Urothelium cell line (cell line): ENCODE results near the gene CCDC102A.
"Not testable (repeated sequence)": the region's sequence is repeated elsewhere in the genome, so short reads cannot be mapped to it uniquely, and the experiment has no call there.

Experiments used
- DNase-seq: peaks from one replicate; pipeline ENCODE4 v3.0.0; 2011; ENCODE audit warnings: low spot score, mixed read lengths
- FAIRE-seq: peaks from 2 replicates; lab custom pipeline; 2011; peaks lifted over from hg19 to GRCh38; lab: Jason Lieb, UNC

The CCDC102A gene

DNA sequence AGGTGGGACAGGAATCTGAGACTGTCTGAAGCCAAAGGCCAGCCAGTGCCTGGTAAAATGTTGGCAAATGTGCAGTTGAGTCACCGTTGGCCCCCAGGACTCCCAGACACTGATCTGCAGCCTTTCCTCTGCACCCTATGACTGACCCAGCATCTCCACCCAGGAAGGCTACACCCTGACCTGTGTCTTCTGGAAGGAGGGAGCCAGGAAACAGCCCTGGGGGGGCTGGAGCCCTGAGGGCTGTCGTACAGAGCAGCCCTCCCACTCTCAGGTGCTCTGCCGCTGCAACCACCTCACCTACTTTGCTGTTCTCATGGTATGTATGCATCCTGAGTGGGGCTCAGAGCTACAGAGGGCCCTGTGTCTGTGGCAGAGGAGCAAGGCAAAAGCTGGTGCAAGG lies 30.1 kb upstream of the CCDC102A start:
- FAIRE-seq, result no peak
- no peak for DNase-seq

DNA sequence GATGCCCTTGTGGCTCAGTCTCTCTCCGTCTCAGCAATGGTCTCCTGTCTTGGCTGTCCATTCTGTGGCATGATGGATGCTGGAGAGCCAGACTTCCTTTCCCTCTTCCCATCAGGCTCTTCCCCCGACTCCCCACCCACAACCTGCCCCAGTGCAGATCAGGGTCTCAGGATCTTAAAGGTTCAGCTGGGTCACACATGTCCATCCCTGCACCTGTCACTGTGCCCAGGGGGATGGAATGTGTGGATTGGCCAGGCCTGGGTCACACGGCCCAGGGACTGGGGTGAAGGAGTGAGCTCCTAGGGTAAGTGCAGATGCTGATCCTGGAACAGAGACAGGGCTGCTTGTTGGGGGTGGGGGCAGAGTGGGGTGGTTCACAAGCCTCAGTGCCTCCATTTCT lies 29.1 kb upstream of the CCDC102A start:
- DNase-seq (no peak), FAIRE-seq (no peak)

DNA sequence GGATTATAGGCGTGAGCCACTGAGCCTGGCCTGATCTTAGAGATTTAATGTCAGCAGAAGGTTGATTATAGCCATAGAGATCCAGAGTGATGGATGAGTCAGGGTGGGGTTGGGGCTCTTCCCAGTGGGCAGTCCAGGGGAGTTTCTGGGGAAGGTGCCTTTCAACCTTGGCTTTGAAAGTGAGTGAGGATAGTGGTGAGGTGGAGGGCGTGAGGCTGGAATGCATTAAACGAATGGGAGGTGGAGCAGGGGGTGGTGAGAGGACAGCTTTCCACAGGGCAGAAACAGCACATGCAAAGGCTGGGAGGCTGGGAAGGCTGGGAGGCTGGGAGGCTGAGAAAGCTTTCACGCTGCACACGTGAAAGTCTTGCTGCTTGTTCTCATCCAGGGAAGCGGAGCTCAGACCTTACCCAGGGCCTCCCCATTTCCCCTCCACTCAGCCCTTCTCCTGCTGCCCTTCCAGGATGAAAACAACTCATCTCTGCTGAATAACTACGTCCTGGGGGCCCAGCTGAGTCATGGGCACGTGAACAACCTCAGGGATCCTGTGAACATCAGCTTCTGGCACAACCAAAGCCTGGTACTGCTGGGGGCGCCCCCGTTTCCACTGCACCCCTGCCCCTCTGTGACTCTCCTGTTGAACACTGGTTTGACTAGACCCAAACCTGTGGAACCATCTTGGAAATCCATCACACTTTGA lies 28.4 kb upstream of the CCDC102A start:
- DNase-seq (peak; percentile 58), FAIRE-seq (no peak)

DNA sequence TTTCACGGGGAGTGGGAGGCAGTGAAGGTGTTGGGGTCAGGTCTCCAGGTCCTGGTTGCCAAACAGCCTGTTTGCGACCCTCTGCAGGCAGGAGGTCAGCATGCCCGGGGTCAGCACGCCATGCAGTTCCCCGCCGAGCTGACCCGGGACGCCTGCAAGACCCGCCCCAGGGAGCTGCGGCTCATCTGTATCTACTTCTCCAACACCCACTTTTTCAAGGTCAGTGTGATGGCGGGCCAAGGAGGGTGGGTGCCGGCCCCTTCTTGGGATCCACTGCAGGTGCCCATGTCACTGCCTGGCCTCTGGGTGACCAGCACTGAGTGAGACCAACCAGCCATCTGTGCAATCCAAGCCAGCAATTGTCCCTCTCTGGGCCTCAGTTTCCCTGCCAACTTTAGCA lies 27.4 kb upstream of the CCDC102A start:
- FAIRE-seq (no peak), DNase-seq (no peak)

DNA sequence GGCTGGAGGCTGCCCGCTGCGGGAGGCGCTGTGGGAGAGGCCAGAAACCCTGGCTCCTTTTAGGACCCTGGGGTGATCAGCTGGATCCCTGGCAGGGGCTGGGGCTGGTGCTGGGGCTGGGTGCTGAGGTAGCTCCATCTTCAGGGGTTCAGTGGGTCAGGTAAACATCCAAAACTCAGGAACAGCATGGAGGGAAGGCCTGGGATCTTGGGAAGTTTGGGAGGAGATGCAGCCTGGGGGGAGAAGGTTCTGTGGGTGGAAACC lies 27.0 kb upstream of the CCDC102A start:
- FAIRE-seq, result no peak
- DNase-seq, result no peak

DNA sequence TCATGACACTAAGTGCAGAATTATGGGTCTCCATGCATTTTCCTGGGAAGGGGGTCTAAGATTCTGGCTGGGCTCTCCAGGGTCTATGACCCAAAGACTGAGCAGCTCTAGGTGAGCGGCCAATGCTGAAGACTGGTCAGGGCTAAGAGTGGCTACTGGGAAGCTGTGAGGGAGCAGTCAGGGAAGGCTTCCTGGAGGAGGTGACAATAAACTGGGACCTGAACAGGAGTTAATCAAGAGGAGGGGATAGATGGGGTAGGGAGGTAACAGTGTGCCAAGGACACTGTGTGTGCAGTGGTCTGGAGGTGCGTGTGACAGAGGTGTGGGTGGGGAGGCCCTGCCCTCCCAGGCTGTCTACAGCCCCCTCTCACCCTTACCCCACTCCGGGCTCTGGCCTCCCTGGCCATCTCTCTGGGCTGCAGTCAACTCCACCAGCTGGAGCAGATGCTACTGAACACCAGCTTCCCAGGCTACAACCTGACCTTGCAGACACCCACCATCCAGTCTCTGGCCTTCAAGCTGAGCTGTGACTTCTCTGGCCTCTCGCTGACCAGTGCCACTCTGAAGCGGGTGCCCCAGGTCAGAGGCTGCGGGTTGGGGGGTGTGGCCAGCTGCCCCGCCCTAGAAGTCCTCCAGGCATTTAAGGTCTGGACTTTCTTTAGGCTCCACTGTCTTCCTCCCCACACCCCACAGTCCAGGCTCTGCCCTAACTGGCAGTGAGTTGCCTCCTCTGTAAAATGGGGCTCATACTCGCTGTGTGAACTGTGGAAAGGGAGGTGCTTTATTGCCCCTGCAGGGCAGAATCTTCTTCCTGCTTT lies 26.5 kb upstream of the CCDC102A start:
- DNase-seq (no peak), FAIRE-seq (no peak)

DNA sequence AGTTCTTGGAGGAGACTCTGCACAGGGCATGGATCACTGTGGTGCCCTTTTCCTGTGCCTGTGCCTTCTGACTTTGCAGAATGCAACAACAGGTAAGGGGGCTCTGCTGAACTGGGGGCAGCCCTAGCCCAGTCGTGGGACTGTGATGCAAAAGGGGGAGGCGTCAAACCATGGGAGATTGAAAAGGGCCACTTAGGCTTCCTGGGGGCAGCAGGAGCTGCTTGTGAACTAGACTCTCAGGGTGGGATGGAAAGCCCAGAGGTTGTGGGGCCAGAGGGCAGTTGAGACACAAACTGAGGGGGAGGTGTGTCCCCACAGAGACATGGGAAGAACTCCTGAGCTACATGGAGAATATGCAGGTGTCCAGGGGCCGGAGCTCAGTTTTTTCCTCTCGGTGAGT lies 25.7 kb upstream of the CCDC102A start:
- FAIRE-seq, result no peak

DNA sequence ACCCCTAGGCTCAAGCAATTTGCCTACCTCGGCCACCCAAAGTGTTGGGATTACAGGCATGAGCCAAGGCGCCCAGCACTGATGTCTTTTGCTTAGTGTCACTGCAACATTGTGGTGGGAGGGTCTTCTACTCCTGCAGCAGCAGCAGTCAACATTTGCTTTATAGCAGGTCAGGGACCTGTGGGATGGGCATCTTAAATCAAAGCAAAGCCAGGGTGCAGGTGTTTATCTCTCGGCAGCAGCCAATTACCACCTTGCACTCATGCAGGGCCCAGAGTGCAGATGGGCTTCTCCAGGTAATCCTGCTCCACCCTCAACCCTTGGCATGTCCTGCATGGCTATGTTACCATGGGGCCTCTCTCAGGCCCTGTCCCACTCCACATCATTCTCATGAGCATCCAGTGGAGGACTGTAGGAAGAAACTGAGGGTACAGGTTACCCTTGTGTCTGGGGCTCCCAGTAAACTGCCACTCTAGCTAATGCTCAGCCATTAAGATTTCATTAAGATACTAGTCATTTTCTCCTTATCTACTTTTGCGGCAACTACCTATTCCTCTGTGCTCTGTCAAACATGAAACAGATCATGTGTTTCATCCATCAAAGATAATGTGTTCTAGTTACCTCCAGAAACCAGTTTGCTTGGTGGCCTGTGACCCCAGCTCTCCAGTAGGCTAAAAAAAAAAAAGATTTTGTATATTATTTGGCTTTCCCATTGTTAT lies 22.9 kb upstream of the CCDC102A start:
- DNase-seq, result no peak
- no peak for FAIRE-seq

More for the DNA sequence above, 25.7 kb upstream of the CCDC102A start:
- no peak for DNase-seq

DNA sequence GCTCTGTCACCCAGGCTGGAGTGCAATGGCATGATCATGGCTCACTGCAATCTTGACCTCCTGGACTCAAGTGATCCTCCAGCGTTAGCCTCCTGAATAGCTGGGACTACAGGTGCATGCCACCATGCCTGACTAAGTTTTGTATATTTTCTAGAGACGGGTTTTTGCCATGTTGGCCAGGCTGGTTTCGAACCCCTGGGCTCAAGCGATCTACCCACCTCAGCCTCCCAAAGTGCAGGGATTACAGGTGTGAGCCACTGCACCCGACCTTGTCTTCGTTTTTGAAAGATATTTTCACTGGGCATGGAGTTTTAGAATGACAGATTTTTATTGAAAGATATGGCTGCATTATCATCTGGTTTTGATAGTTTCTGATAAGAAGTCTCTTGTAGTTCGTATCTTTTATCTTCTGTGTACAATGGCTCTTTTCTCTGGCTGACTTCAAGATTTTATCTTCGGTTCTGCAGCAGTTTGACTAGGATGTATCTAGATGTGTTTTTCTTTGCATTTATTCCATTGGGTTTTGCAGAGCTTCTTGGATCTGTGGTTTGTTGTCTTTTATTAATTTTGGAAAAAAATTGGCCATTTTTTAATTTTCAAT lies 20.7 kb upstream of the CCDC102A start:
- DNase-seq, result no peak
- no peak for FAIRE-seq

DNA sequence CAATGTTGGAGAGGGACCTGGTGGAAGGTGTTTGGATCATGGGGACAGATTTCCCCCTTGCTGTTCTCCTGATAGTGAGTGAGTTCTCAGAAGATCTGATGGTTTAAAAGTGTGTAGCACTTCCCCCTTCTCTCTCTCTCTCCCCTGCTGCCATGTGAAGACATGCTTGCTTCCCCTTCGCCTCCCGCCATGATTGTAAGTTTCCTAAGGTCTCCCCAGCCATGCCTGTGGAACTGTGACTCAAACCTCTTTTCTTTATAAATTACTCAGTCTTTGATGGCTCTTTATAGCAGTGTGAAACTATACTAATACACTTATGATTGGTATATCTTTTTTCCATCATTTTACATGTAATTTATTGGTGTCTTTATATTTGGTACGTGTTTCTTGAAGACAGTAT lies 19.5 kb upstream of the CCDC102A start:
- FAIRE-seq (no peak), DNase-seq (no peak)

DNA sequence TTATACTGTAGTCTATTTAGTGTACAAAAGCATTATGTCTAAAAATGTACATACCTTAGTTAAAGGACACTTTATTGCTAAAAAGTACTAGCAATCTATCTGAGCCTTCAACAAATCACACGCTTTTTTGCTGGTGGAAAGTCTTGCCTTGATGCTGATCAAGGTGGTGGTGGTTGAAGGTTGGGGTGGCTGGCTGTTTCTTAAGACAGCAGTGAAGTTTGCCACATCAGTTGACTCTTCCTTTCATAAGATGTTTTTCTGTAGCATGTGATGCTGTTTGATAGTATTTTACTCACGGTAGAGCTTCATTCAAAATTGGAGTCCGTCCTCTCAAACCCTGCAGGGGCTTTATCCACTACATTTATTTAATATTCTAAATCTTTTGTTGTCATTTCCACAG lies 14.7 kb upstream of the CCDC102A start:
- FAIRE-seq (no peak), DNase-seq (no peak)

DNA sequence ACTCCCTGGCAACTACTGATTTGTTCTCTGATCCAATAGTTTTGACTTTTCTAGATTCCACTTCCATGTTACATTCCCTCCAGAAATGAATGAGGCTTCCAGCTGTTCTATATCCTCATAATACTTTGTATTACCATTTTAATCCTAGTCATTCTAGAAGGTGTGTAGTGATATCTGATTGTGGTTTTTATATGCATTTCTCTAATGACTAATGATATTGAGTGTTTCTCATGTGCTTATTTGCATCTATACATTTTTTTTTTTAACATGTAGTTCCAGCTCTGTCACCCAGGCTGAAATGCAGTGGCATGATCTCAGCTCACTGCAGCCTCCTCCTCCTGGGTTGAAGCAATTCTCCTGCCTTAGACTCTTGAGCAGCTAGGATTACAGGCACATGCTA lies 13.4 kb upstream of the CCDC102A start:
- DNase-seq, result no peak
- no peak for FAIRE-seq

DNA sequence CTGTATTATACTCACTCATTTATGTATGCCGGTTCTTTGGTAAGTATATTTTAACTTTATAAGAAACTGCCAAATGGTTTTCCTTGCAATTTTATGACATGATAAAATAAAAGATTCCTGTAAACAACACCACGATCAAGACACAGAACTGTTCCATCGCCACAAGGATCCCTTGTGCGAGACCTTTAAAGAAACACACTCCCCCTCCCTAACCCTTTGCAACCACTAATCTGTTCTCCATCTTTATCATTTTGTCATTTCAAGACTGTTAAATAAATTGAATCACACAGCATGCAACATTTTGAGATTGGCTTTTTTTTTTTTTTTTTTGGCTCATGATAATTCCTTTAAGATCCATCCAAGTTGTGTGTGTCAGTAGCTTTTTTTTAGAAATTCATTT lies 12.0 kb upstream of the CCDC102A start:
- FAIRE-seq, result no peak
- DNase-seq, result no peak

DNA sequence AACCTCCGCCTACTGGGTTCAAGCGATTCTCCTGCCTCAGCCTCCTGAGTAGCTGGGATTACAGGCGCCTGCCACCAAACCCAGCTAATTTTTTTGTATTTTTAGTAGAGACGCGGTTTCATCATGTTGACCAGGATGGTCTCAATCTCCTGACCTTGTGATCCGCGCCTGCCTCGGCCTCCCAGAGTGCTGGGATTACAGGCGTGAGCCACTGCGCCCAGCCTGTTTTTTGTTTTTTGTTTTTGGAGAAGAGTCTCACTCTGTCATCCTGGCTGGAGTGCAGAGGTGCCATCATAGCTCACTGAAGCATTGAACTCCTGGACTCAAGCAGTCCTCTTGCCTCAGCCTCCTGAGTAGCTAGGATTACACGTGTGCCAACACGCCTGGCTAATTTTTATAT lies 11.2 kb upstream of the CCDC102A start:
- FAIRE-seq, DNase-seq: not testable (repeated sequence)

DNA sequence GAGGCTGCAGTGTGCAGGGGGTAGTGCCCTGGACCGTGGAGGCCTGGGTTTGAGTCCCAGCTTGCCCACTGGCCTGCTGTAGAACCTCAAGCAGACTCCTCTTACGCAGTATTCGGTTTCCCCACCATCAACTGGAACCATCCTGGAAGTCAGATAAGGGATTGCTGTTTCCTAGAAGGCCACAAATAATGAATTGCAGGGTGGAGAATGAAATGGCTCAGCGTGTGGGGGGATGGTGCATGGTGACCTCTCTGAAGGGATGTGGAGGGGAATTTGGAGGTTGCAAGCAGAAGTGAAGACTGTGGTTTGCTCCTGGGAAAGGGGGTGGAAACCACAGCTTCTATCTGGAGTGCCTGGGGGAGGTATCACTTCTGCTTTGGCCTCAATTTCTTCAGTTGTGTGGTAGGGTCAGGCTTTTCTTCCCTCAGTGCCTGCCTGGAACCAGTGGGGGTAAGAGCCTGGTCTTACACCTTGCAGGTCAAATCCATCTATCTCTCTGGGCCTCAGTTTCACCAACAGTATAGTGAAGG lies 7.8 kb upstream of the CCDC102A start:
- FAIRE-seq, result no peak
- DNase-seq, result no peak

DNA sequence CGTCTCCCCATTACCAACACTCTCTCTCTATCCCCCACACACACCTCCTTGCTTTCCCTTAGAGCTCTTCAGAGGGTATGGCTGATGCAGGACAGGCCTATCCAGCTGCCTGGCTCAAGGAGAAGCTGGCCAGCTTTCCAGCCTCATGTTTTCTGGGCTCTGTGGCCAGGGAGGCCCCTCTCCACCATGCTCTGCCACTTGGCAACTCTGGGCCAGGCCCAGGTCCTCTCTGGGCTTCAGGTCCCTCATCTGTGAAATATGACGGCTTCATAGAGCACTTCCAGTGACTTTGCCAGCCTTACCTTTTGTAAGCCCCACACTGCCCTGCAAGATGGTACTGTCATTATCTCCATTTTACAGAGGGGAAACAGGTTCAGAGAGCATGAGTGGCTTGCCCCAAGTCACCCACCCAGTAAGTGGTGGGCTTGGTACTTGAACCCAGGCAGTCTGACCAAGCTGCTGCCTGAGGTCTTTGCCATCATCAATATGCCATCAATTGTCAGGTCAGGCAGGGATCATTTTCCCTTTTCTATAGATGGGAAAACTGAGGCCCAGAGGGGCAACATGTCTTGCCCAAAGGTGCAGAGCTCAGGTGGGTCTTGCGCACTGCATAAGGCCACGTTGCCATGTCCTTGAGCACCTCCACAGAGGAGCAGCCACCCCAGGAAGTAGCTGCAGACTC lies 5.5 kb upstream of the CCDC102A start:
- DNase-seq, result no peak
- no peak for FAIRE-seq

DNA sequence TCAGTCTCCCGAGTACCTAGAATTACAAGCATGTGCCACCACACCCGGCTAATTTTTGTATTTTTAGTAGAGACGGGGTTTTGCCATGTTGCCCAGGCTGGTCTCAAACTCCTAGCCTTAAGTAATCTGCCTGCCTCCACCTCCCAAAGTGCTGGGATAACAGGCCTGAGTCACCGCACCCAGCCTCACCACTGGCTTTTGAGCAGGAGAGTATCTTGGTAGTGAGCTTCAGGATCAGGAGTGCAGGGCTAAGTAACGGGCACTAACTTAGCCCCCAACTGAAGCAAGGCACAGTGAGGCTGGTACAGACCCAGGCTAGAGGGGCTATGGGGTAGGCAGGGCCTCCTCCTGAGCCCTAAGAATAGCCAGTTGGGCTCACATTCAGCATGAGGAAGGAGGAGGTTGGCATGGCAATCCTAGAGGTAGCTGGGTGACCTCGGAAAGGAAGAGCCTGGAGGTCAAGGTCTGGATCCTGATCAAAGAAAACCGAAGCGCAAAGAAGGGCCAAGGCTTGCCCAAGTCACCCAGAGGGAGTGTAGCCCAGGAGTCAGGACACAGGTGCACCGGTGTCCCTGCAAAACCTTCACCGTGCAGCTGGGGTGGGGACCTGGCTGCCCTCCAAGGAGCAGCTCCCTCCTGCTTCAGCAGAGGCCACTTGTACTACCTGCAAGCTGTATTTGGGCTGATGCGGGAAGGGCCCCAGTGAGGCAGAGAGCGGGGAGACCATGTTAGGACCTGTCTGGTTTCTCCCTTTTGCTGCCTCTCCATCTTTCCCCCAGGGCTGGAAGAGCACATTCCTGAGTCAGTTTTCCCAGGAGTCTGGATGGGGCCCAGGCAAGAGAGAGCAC lies 4.8 kb upstream of the CCDC102A start:
- DNase-seq (no peak), FAIRE-seq (no peak)

DNA sequence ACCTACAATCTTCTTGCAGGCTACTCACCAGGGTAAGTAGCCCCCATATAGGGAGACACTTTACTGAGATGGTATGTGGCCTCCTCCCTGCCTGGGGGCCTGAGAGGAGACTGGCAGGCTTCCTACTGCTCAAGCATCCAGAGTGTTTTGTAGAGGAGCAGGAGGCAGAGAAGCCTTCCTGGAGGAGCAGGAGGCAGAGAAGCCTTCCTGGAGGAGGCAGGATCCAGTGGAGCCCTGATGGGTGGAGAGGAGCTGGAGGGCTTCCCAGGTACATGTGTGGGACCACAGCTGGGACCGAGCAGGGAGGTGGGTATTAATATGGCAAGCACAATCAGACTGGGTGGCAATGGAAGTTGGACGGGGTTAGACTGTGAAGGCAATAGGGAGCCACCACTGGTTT lies 4.0 kb upstream of the CCDC102A start:
- FAIRE-seq (no peak), DNase-seq (no peak)

DNA sequence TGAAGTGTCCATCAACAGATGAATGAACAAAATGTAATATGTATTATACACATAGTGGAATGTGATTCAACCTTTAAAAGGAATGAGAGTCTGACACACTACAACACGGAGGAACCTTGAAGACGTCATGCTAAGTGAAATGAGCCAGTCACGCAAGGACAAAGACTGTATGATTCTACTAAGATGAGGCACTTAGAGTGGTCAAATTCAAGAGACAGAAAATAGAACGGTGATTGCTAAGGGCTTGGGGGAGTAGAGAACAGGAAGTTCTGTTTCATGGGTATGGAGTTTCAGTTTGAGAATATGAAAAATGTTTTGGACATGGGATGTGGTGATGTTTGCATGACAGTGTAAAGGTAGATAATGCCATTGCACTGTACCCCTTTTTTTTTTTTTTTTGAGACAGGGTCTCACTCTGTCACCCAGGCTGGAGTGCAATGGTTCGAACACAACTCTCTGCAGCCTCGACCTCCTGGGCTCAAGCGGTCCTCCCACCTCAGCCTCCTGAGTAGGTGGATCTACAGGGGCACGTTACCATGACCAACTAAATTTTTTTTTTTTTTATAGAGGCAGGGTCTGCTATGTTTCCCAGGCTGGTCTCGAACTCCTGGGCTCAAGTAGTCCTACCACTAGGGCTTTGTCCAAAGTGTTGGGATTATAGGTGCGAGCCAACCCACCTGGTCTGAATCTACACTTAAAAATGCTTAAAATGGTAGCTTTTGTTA lies 2.9 kb upstream of the CCDC102A start:
- DNase-seq (no peak), FAIRE-seq (no peak)
